GM23338 (cell line): Measurements from ENCODE around the gene EFTUD2. TPM values are rescaled to one million over a fixed set of nuclear protein-coding genes. Genes with fewer than 3 reads are reported as not detected.

ENCODE experiments used
- ATAC-seq: fragments of 200-7000 bp; cut with Tn5 transposase; 3 replicates; pipeline ENCODE4 v1.9.1; 2020
- DNase-seq: peaks from one replicate; pipeline ENCODE4 v3.0.0-alpha.2; 2015; ENCODE audit warnings: low spot score
- H2AFZ ChIP-seq: fragments of 200-600 bp; sonication (generic); 2 replicates; pipeline ENCODE4 v1.8.0; 2016; ENCODE audit warnings: antibody characterized with exemption, mild to moderate bottlenecking, moderate library complexity
- H3F3A ChIP-seq: fragments of 200-600 bp; sonication (generic); replicated peaks from 2 replicates; pipeline ENCODE4 v1.8.0; 2017; ENCODE audit warnings: antibody characterized with exemption, mixed run types, low read depth
- H3K27ac ChIP-seq: fragments of 200-600 bp; sonication (generic); 2 replicates; pipeline ENCODE4 v1.6.1; 2016; ENCODE audit warnings: low read depth
- H3K27me3 ChIP-seq: fragments of 200-600 bp; sonication (generic); 2 replicates; pipeline ENCODE4 v1.8.0; 2016; ENCODE audit warnings: mild to moderate bottlenecking, mixed run types, moderate library complexity; ENCODE audit not compliant: insufficient read depth
- H3K36me3 ChIP-seq: fragments of 200-600 bp; sonication (generic); 2 replicates; pipeline ENCODE4 v1.8.0; 2016; ENCODE audit warnings: mild to moderate bottlenecking; ENCODE audit not compliant: insufficient read depth
- H3K4me1 ChIP-seq: fragments of 200-600 bp; sonication (generic); 2 replicates; pipeline ENCODE4 v1.8.0; 2016; ENCODE audit warnings: mild to moderate bottlenecking, moderate library complexity; ENCODE audit not compliant: insufficient read depth
- H3K4me2 ChIP-seq: fragments of 200-600 bp; sonication (generic); 2 replicates; pipeline ENCODE4 v1.7.1; 2017; ENCODE audit warnings: mixed run types
- H3K4me3 ChIP-seq: fragments of 200-600 bp; sonication (generic); 2 replicates; pipeline ENCODE4 v1.6.1; 2016; ENCODE audit warnings: mixed run types
- H3K79me2 ChIP-seq: fragments of 200-600 bp; sonication (generic); replicated peaks from 2 replicates; pipeline ENCODE4 v1.8.0; 2017; ENCODE audit warnings: mild to moderate bottlenecking; ENCODE audit not compliant: insufficient read depth
- H3K9me2 ChIP-seq: fragments of 200-600 bp; sonication (generic); 2 replicates; pipeline ENCODE4 v1.8.0; 2017; ENCODE audit not compliant: insufficient read depth
- H4K20me1 ChIP-seq: fragments of 200-600 bp; sonication (generic); replicated peaks from 2 replicates; pipeline ENCODE4 v1.8.0; 2017; ENCODE audit warnings: mild to moderate bottlenecking; ENCODE audit not compliant: insufficient read depth
- H3K27ac Mint-ChIP-seq: 2 replicates; pipeline ENCODE4 v1.8.0; 2020; ENCODE audit warnings: inconsistent platforms, mild to moderate bottlenecking, moderate library complexity, mixed read lengths
- H3K27me3 Mint-ChIP-seq: 3 replicates; pipeline ENCODE4 v1.8.0; 2022; ENCODE audit warnings: low read depth, mild to moderate bottlenecking, moderate library complexity, mixed read lengths, inconsistent platforms; ENCODE audit not compliant: insufficient read depth, poor library complexity
- H3K36me3 Mint-ChIP-seq: 3 replicates; pipeline ENCODE4 v1.8.0; 2021; ENCODE audit warnings: low read depth, mild to moderate bottlenecking, inconsistent platforms, moderate library complexity, mixed read lengths
- H3K4me1 Mint-ChIP-seq: 3 replicates; pipeline ENCODE4 v1.8.0; 2020; ENCODE audit warnings: mild to moderate bottlenecking, inconsistent platforms, mixed read lengths
- H3K4me3 Mint-ChIP-seq: 3 replicates; pipeline ENCODE4 v1.8.0; 2021; ENCODE audit warnings: moderate library complexity, mild to moderate bottlenecking, inconsistent platforms, mixed read lengths
- H3K9me3 Mint-ChIP-seq: 3 replicates; pipeline ENCODE4 v1.8.0; 2020; ENCODE audit warnings: moderate library complexity, mild to moderate bottlenecking, inconsistent platforms, mixed read lengths
- CREB1 ChIP-seq: fragments of 250-450 bp; sonication (Bioruptor Pico); IDR thresholded peaks from 2 replicates; pipeline ENCODE4 v1.5.0; 2020; ENCODE audit warnings: low read depth, mild to moderate bottlenecking, moderate library complexity
- EZH2 ChIP-seq: fragments of 200-600 bp; sonication (generic); IDR thresholded peaks from one replicate; pipeline ENCODE4 v1.8.0; 2017; ENCODE audit warnings: antibody characterized with exemption, mild to moderate bottlenecking, low read depth; ENCODE audit not compliant: unreplicated experiment
- EZH2phosphoT487 ChIP-seq: fragments of 200-600 bp; sonication (generic); IDR thresholded peaks from one replicate; pipeline ENCODE4 v1.8.1; 2018; ENCODE audit warnings: antibody characterized with exemption; ENCODE audit not compliant: unreplicated experiment
- JUNB ChIP-seq: IDR thresholded peaks from one replicate; pipeline ENCODE4 v1.6.1; 2016; ENCODE audit warnings: antibody characterized with exemption; ENCODE audit not compliant: unreplicated experiment
- NANOG ChIP-seq: IDR thresholded peaks from 2 replicates; pipeline ENCODE4 v1.6.1; 2016; ENCODE audit warnings: antibody characterized with exemption, borderline replicate concordance
- POLR2AphosphoS5 ChIP-seq: IDR thresholded peaks from 2 replicates; pipeline ENCODE4 v1.6.1; 2016; ENCODE audit warnings: antibody characterized with exemption, low read depth
- REST ChIP-seq: IDR thresholded peaks from one replicate; pipeline ENCODE4 v1.6.1; 2018; ENCODE audit warnings: antibody characterized with exemption; ENCODE audit not compliant: unreplicated experiment
- STAT1 ChIP-seq: IDR thresholded peaks from one replicate; pipeline ENCODE4 v1.6.1; 2016; ENCODE audit warnings: antibody characterized with exemption; ENCODE audit not compliant: unreplicated experiment
- ZNF114 ChIP-seq: fragments of 250-450 bp; sonication (Bioruptor Pico); IDR thresholded peaks from 2 replicates; pipeline ENCODE4 v1.5.0; 2020; ENCODE audit warnings: mild to moderate bottlenecking, moderate library complexity
- ZNF331 ChIP-seq: fragments of 250-450 bp; sonication (Bioruptor Pico); IDR thresholded peaks from 2 replicates; pipeline ENCODE4 v1.5.0; 2020; ENCODE audit warnings: low read depth, mild to moderate bottlenecking, moderate library complexity
- polyA plus RNA-seq: library from polyadenylated mRNA; unstranded; fragments of >200 nt; fragmentation: Nextera tagmentation; extraction: Ambion mirVana; gene quantifications from 2 replicates; pipeline ENCODE4 v1.2.1, GENCODE V29; 2016
- total RNA-seq: library from RNA; depleted of rRNA; stranded (reverse); fragments of >200 nt; shearing (Covaris generic); gene quantifications from 2 replicates; pipeline ENCODE4 v1.2.3, GENCODE V29; 2014
- TF ChIP-seq, protein P1 (sequence below): fragments of 250-450 bp; sonication (Bioruptor Pico); IDR thresholded peaks from 2 replicates; pipeline ENCODE4 v1.5.0; 2020; ENCODE audit warnings: mild to moderate bottlenecking, moderate library complexity
- TF ChIP-seq, protein P2 (sequence below), 2 experiments: fragments of 200-600 bp in 1 of 2; sonication (generic) in 1 of 2; conservative IDR thresholded peaks; 2 replicates each; pipeline versions ENCODE4 v1.5.1 to v1.6.1; 2016 to 2017; ENCODE audit warnings: antibody characterized with exemption in 2 of 2, low read depth in 2 of 2, mild to moderate bottlenecking in 2 of 2, moderate library complexity in 1 of 2
- TF ChIP-seq, protein P3 (sequence below): IDR thresholded peaks from 2 replicates; pipeline ENCODE4 v1.6.1; 2016; ENCODE audit warnings: antibody characterized with exemption

The EFTUD2 gene
- total and polyA plus RNA-seq, 2 experiments from 2014 or later, result 61.6 to 196 TPM

DNA sequence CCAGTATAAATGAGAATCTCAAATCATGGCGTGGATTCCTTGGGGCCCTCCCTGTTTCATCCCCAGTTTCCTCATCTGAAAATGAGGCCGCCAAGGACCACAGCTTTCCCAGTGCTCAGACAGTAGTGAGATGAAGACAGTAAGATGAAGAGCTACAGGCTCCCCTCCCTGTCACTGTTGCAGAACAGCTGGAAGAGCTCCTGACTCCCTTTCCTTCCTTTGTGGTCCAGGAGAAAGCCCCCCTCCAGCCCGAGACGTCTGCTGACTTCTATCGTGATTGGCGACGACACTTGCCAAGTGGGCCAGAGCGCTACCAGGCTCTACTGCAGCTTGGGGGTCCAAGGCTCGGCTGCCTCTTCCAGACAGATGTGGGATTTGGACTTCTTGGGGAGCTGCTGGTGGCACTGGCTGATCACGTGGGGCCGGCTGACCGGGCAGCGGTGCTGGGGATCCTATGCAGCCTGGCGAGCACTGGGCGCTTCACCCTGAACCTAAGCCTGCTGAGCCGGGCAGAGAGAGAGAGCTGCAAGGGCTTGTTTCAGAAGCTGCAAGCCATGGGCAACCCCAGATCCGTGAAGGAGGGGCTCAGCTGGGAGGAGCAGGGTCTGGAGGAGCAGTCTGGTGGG lies 3.0 kb upstream of the EFTUD2 start:
- no peaks in the 10 kb centered on the region for H3K9me3 Mint-ChIP-seq
- ATAC-seq (no peak), DNase-seq (no peak)
- H3K9me2 ChIP-seq, result no peaks in the 10 kb centered on the region
- no peak overlapping the region for H3K27ac Mint-ChIP-seq
- H2AFZ ChIP-seq, result no peak overlapping the region
- no peaks in the 10 kb centered on the region for H3K36me3 ChIP-seq
- H3K36me3 Mint-ChIP-seq, result no peaks in the 10 kb centered on the region
- no peak overlapping the region for H3K27ac ChIP-seq
- H3K4me1 ChIP-seq, result peaks cover 14% of the 10 kb centered on the region; the same call in 1 of the 2 replicates
- no peaks in the 10 kb centered on the region for H4K20me1 ChIP-seq
- H3K4me2 ChIP-seq, result no peak overlapping the region
- TF ChIP-seq POLR2AphosphoS5, result no peak
- TF ChIP-seq, protein P1, sequence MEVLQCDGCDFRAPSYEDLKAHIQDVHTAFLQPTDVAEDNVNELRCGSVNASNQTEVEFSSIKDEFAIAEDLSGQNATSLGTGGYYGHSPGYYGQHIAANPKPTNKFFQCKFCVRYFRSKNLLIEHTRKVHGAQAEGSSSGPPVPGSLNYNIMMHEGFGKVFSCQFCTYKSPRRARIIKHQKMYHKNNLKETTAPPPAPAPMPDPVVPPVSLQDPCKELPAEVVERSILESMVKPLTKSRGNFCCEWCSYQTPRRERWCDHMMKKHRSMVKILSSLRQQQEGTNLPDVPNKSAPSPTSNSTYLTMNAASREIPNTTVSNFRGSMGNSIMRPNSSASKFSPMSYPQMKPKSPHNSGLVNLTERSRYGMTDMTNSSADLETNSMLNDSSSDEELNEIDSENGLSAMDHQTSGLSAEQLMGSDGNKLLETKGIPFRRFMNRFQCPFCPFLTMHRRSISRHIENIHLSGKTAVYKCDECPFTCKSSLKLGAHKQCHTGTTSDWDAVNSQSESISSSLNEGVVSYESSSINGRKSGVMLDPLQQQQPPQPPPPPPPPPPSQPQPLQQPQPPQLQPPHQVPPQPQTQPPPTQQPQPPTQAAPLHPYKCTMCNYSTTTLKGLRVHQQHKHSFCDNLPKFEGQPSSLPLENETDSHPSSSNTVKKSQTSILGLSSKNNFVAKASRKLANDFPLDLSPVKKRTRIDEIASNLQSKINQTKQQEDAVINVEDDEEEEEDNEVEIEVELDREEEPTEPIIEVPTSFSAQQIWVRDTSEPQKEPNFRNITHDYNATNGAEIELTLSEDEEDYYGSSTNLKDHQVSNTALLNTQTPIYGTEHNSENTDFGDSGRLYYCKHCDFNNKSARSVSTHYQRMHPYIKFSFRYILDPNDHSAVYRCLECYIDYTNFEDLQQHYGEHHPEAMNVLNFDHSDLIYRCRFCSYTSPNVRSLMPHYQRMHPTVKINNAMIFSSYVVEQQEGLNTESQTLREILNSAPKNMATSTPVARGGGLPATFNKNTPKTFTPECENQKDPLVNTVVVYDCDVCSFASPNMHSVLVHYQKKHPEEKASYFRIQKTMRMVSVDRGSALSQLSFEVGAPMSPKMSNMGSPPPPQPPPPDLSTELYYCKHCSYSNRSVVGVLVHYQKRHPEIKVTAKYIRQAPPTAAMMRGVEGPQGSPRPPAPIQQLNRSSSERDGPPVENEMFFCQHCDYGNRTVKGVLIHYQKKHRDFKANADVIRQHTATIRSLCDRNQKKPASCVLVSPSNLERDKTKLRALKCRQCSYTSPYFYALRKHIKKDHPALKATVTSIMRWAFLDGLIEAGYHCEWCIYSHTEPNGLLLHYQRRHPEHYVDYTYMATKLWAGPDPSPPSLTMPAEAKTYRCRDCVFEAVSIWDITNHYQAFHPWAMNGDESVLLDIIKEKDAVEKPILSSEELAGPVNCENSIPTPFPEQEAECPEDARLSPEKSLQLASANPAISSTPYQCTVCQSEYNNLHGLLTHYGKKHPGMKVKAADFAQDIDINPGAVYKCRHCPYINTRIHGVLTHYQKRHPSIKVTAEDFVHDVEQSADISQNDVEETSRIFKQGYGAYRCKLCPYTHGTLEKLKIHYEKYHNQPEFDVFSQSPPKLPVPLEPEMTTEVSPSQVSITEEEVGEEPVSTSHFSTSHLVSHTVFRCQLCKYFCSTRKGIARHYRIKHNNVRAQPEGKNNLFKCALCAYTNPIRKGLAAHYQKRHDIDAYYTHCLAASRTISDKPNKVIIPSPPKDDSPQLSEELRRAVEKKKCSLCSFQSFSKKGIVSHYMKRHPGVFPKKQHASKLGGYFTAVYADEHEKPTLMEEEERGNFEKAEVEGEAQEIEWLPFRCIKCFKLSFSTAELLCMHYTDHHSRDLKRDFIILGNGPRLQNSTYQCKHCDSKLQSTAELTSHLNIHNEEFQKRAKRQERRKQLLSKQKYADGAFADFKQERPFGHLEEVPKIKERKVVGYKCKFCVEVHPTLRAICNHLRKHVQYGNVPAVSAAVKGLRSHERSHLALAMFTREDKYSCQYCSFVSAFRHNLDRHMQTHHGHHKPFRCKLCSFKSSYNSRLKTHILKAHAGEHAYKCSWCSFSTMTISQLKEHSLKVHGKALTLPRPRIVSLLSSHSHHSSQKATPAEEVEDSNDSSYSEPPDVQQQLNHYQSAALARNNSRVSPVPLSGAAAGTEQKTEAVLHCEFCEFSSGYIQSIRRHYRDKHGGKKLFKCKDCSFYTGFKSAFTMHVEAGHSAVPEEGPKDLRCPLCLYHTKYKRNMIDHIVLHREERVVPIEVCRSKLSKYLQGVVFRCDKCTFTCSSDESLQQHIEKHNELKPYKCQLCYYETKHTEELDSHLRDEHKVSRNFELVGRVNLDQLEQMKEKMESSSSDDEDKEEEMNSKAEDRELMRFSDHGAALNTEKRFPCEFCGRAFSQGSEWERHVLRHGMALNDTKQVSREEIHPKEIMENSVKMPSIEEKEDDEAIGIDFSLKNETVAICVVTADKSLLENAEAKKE (CRISPR knock-in tag), result no peak
- no peak for TF ChIP-seq EZH2
- no peak for TF ChIP-seq STAT1
- no peak for TF ChIP-seq ZNF331 (CRISPR knock-in tag)
- no peak for TF ChIP-seq ZNF114 (CRISPR knock-in tag)
- TF ChIP-seq CREB1, result no peak
- TF ChIP-seq, protein P2, sequence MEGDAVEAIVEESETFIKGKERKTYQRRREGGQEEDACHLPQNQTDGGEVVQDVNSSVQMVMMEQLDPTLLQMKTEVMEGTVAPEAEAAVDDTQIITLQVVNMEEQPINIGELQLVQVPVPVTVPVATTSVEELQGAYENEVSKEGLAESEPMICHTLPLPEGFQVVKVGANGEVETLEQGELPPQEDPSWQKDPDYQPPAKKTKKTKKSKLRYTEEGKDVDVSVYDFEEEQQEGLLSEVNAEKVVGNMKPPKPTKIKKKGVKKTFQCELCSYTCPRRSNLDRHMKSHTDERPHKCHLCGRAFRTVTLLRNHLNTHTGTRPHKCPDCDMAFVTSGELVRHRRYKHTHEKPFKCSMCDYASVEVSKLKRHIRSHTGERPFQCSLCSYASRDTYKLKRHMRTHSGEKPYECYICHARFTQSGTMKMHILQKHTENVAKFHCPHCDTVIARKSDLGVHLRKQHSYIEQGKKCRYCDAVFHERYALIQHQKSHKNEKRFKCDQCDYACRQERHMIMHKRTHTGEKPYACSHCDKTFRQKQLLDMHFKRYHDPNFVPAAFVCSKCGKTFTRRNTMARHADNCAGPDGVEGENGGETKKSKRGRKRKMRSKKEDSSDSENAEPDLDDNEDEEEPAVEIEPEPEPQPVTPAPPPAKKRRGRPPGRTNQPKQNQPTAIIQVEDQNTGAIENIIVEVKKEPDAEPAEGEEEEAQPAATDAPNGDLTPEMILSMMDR (conservative IDR thresholded peaks at IDR 0.05; ENCODE audit: low read depth in 2 of 2), result no peak
- TF ChIP-seq NANOG, result no peak
- no peak for TF ChIP-seq EZH2phosphoT487
- TF ChIP-seq JUNB, result no peak
- TF ChIP-seq REST, result no peak
- TF ChIP-seq, protein P3, sequence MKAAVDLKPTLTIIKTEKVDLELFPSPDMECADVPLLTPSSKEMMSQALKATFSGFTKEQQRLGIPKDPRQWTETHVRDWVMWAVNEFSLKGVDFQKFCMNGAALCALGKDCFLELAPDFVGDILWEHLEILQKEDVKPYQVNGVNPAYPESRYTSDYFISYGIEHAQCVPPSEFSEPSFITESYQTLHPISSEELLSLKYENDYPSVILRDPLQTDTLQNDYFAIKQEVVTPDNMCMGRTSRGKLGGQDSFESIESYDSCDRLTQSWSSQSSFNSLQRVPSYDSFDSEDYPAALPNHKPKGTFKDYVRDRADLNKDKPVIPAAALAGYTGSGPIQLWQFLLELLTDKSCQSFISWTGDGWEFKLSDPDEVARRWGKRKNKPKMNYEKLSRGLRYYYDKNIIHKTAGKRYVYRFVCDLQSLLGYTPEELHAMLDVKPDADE, result no peak
- H3K27me3 ChIP-seq, result no peaks in the 10 kb centered on the region
- H3K4me1 Mint-ChIP-seq, result peaks cover 18% of the 10 kb centered on the region
- no peaks in the 10 kb centered on the region; the same call in 1 of the 2 replicates for H3F3A ChIP-seq
- no peak overlapping the region for H3K4me3 Mint-ChIP-seq
- H3K27me3 Mint-ChIP-seq, result peaks cover 24% of the 10 kb centered on the region
- peaks cover 18% of the 10 kb centered on the region for H3K79me2 ChIP-seq
- H3K4me3 ChIP-seq, result no peak overlapping the region
